Calu3 (cell line): ENCODE data around the gene CDYL2. TPM values are rescaled to one million over a fixed set of nuclear protein-coding genes. Genes with fewer than 3 reads are reported as not detected.

ENCODE experiments used
- BruUV-seq: library from RNA; stranded (reverse); fragments of 400-500 nt; replicated peaks from 2 replicates; lab custom pipeline; 2021; lab: Mats Ljungman, UMichigan
- CTCF ChIA-PET: fragments of 300-600 bp; sonication (Branson Sonifier 250); formaldehyde crosslinking; loops from one replicate; lab custom pipeline; 2022; ENCODE audit warnings: antibody characterized with exemption; lab: Charles Lee
- DNase-seq: peaks from one replicate; pipeline ENCODE4 v3.0.0; 2022
- H3K27ac Mint-ChIP-seq: one replicate; pipeline ENCODE4 v1.8.0; 2022; ENCODE audit warnings: mixed read lengths; ENCODE audit not compliant: unreplicated experiment
- H3K27me3 Mint-ChIP-seq: one replicate; pipeline ENCODE4 v1.8.0; 2022; ENCODE audit warnings: mixed read lengths; ENCODE audit not compliant: unreplicated experiment
- H3K36me3 Mint-ChIP-seq: one replicate; pipeline ENCODE4 v1.8.0; 2022; ENCODE audit warnings: mild to moderate bottlenecking, moderate library complexity, mixed read lengths; ENCODE audit not compliant: insufficient read depth, unreplicated experiment
- H3K4me1 Mint-ChIP-seq: one replicate; pipeline ENCODE4 v1.8.0; 2022; ENCODE audit warnings: mild to moderate bottlenecking, low read depth, mixed read lengths; ENCODE audit not compliant: unreplicated experiment
- H3K4me3 Mint-ChIP-seq: one replicate; pipeline ENCODE4 v1.8.0; 2022; ENCODE audit warnings: mild to moderate bottlenecking, low read depth, moderate library complexity, mixed read lengths; ENCODE audit not compliant: unreplicated experiment
- H3K9me3 Mint-ChIP-seq: one replicate; pipeline ENCODE4 v1.8.0; 2022; ENCODE audit warnings: low read depth, mixed read lengths; ENCODE audit not compliant: unreplicated experiment
- intact Hi-C: fragments of 100-400 bp; cut with micrococcal nuclease; formaldehyde crosslinking; loops from one replicate; pipeline ENCODE4 v1.10.0; 2022; ENCODE audit not compliant: unreplicated experiment
- total RNA-seq: library from RNA; stranded (reverse); gene quantifications from 2 replicates; pipeline ENCODE4 v1.2.3, GENCODE V29; 2022
- TF ChIP-seq, protein P1 (sequence below): fragments of 200-600 bp; IDR thresholded peaks from one replicate; pipeline ENCODE4 v1.8.0; 2022; ENCODE audit warnings: antibody characterized with exemption; ENCODE audit not compliant: unreplicated experiment

Gene CDYL2
- total RNA-seq, 1 experiment from 2014 or later: 1.0 TPM

DNA sequence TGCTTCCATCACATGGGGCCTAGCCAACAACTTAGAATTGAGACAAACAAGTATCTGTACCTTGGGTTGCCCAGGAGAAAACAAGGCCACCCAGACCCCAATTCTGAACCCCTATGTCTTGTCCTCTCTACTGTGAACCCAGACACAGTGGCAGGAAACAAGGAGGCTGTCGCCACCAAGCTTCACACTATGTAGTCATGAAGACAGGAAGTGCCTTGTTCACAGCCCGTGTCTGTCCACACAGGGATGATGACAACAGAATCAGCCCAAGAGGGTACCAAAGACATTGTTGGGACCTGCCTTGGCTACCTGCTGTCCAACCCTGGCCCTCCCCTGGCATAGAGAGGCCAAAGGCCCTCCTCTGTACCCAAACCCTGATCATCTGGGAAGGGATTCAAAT, 84.8 kb downstream of the CDYL2 start:
- H3K9me3 Mint-ChIP-seq: peaks cover 4% of the 10 kb centered on the region
- peaks cover 4% of the 10 kb centered on the region for H3K36me3 Mint-ChIP-seq
- CTCF ChIA-PET: no interaction called here
- DNase-seq: no peak
- peaks cover 7% of the 10 kb centered on the region for H3K4me1 Mint-ChIP-seq
- peaks cover 16% of the 10 kb centered on the region for H3K27me3 Mint-ChIP-seq
- no peak overlapping the region for H3K27ac Mint-ChIP-seq
- H3K4me3 Mint-ChIP-seq: no peak overlapping the region
- intact Hi-C loops: no loop called here
- no TSS peak for BruUV-seq
- TF ChIP-seq, protein P1, sequence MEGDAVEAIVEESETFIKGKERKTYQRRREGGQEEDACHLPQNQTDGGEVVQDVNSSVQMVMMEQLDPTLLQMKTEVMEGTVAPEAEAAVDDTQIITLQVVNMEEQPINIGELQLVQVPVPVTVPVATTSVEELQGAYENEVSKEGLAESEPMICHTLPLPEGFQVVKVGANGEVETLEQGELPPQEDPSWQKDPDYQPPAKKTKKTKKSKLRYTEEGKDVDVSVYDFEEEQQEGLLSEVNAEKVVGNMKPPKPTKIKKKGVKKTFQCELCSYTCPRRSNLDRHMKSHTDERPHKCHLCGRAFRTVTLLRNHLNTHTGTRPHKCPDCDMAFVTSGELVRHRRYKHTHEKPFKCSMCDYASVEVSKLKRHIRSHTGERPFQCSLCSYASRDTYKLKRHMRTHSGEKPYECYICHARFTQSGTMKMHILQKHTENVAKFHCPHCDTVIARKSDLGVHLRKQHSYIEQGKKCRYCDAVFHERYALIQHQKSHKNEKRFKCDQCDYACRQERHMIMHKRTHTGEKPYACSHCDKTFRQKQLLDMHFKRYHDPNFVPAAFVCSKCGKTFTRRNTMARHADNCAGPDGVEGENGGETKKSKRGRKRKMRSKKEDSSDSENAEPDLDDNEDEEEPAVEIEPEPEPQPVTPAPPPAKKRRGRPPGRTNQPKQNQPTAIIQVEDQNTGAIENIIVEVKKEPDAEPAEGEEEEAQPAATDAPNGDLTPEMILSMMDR: no peak

DNA sequence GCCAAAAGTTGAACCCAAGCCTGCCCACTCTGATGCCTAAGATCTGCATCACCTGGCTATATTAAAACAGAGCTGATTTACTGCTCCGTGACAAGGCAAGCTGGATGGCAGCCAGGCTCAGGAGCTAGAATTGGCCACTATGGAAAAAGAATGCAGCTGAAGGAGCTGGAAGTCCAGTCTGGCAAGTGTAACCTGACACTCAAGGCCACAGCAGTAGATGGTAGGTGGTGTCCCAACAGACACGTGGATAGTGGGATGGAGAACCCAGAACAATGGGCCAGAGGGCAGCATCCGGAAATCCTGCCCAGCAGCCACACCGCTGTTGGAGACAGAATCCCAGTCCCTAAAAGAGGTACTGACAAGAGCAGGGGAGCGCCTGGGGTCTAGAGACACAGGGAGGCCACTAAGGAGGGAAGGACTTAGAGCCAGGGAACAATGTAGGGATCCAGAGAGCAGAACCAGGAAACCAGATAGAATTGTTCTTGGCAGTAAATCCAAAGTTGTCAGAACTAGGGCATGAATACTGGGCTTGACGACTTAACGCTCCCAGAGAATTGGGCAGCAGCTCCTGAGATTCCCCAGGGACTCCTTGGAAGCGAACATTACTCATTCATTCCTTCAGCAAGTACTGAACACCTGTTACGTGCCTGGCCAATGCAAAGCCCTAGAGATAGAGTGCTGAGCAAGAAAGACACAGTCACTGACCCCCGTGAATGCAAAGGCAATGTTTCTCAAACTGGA, 85.7 kb downstream of the CDYL2 start:
- CTCF ChIA-PET: interaction anchor here (1.0 kb wide), 1 partner anchor 10 kb away, joined by 4 read pairs; no protein-coding TSS in a partner anchor
- peaks cover 4% of the 10 kb centered on the region for H3K36me3 Mint-ChIP-seq
- BruUV-seq: no TSS peak
- H3K4me3 Mint-ChIP-seq: no peak overlapping the region
- intact Hi-C loops: no loop called here
- DNase-seq: peak; percentile 76
- TF ChIP-seq, protein P1: no peak
- H3K27ac Mint-ChIP-seq: peak overlapping the region; percentile 65
- peaks cover 7% of the 10 kb centered on the region for H3K4me1 Mint-ChIP-seq
- H3K27me3 Mint-ChIP-seq: peaks cover 6% of the 10 kb centered on the region
- H3K9me3 Mint-ChIP-seq: no peaks in the 10 kb centered on the region

DNA sequence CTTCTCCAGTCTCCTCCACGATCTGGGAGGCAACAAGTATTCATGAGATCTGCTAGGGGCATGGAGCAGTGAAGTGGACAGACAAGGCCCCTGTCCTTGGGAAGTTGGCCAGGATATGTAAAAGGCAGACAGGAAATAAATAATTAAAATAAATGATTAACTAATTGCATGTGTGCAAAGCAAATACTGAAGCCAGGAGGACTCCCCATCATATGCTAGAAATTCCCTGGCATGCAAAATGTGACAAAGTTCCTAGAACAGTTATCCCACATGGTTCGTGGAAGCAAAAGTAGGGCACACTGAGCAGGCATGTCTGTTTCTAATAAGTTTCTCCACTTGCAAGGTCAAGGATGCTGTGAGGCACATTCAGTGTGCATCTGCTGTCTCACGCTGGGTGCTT, 86.8 kb downstream of the CDYL2 start:
- Mint-ChIP-seq H3K4me1 (peaks cover 7% of the 10 kb centered on the region), H3K27ac (no peak overlapping the region), H3K36me3 (peaks cover 4% of the 10 kb centered on the region), H3K4me3 (no peak overlapping the region), H3K27me3 (no peaks in the 10 kb centered on the region), H3K9me3 (peaks cover 2% of the 10 kb centered on the region)
- intact Hi-C loops: no loop called here
- TF ChIP-seq, protein P1: no peak
- BruUV-seq: no TSS peak
- CTCF ChIA-PET: no interaction called here
- no peak for DNase-seq

DNA sequence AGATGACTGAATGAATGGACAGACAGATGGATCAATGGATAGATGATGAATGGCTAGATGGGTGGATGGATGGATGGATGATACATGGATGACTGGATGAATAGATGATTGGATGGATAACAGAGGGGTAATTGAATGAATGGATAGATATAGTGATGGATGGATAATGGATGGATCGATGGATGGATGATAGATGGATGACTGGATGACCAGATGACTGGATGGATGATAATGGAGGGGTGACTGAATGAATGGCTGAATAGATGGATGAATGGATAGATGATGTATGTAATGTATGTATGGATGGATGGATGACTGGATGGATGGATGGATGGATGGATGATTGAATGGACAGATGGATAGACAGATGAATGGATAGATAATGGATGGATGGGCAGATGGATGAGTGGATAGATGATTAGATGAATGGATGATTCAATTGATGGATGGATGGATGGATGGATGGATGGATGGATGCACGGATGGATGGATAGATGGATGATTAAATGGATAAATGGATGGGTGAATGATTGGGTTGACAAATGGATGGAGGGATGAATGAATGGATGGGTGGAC, 87.7 kb downstream of the CDYL2 start:
- peaks cover 2% of the 10 kb centered on the region for H3K9me3 Mint-ChIP-seq
- H3K4me1 Mint-ChIP-seq: peaks cover 7% of the 10 kb centered on the region
- no peaks in the 10 kb centered on the region for H3K27me3 Mint-ChIP-seq
- H3K36me3 Mint-ChIP-seq: peaks cover 4% of the 10 kb centered on the region
- BruUV-seq: no TSS peak
- DNase-seq: no peak
- CTCF ChIA-PET: no interaction called here
- H3K27ac Mint-ChIP-seq: no peak overlapping the region
- TF ChIP-seq, protein P1: no peak
- intact Hi-C loops: no loop called here
- no peak overlapping the region for H3K4me3 Mint-ChIP-seq
